Measurements from ENCODE around the gene ERC2.

ERC2 gene

DNA sequence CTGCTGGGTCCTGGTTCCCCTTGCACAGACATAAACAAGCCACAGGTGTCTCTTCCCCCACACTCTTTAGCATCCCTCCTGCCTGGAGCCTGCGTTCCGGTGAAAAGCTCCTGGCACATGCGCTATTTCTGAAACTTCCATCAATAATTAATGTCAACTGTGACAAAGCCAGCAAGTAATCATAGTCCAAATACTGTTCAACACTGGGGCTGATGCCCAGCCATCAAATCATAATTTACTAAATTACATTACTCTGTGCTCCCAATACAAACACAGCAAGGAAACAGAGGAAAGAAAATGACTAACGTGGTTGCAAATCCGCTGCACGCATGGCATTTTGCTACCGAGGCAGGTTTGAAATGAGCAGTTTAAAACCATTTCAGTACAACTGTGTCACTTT lies 294.7 kb downstream of the ERC2 start:
- no peak for DNase-seq

DNA sequence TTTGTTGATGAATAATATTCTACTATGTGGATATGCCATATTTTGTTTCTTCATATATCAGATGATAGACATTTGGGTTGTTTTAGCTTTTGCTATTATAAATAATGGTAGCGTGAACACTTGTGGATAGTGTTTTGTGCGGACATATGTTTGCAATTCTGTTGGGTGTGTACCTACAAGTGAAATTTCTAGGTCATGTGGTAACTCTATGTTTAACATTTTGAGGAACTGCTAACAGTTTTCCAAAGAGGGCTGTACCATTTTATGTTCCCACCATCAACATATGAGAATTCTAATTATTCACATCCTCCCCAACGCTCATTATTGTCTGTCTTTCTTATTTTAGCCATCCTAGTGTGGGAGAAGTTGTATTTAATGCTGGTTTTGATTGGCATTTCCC lies 303.8 kb downstream of the ERC2 start:
- DNase-seq = no peak

DNA sequence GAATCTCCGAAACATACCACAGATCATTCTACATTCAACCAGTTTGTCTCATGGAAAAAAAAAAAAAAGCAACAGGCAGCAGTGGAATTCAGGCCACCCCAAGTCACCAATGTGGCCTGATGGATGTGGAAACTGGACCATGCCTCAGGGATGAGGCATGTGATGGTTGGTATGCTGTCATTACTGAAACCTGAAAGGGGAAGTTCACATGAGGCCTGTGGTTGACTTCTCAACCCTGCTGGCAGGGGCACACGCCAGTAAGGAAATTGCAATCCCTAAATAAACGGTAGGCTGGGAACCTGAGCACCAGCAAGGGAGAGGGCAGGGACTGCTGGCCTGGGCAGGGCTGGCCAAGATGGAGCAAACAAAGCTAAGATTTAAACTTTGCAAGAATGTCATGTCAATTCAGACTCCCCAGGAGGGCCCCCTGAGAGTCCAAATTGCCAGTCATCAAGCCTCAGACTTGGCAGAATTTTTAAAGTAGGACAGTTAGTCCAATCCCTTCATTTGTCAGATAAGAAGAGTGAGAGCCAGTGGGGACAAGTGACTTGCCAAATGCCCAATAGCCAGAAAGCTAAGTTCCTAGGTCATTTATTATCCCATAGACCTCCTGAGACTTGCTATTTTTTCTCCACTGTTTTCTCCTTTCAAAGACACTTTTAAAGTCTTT lies 310.4 kb downstream of the ERC2 start:
- DNase-seq = no peak

DNA sequence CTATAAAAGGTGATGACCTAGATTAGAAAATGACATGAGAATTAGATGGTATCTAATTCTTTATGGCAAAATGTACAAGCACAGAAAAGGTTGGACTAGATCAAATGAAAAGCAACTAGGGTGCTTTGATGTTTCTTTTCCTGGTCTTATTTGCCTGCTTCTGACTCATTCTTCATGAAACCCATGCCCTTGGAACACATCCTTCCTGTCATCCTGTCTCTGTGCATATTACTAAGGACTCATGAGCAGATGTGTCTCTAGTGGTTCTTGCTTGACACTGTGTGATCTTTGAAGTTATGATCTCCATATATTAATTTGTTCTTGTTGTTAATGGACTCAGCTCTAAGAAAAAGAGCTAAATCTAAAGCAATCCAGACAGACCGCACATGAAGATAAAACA lies 314.0 kb downstream of the ERC2 start:
- DNase-seq = no peak

DNA sequence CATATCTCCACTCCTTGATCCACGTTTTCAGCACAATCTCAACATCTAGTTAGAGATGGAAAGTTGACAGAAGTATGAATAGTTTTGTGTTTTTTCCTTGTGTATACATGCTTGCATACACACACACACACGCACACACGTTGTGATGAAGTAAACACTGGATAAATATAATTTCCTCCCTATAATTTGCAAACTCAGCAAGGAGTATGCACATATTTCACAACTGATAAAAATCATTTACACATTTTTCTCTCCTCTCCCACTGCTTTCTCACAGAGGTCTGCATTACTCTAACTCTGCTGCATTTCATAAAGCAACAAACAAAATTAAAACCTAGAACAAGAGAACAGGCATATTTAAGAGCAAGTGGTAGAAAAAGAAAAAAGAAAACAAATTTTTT lies 320.9 kb downstream of the ERC2 start:
- DNase-seq = no peak

DNA sequence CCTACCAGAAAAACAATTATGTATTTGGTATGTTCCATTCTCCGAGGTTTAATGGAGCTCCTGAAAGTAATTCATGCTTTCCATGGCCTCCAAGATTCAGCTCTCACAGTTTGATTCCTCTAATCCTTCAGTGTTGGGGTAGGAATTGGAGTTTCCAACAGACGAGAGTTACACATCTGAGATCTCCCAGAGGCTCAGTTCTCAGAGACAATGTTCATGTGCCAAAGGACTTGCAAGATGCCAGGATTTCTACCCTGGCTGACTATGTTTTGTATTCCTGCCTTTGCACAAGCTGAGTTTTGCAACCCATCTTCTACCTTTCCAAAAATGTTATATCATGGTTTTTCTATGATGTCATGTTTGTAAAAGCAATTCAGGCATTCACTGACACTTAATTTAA lies 322.9 kb downstream of the ERC2 start:
- DNase-seq = no peak

DNA sequence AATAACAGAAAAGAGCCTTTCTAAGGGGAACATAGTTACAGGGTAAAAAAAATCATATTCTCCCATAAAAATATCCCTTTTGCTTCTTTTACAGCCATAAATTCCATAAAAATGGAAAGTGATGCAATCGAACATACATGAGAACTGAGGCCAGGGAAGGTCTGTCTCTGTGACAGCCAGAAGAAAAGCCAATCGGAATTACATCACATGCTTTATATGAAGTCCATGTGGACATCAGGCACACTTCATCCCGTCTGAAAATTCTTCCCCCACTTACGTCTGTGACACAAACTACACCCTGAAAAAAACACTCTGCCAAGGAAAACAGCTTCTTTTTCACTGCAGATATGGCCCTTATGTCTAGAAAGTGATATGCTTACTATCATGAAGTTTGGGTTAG lies 323.5 kb downstream of the ERC2 start:
- no peak for DNase-seq

DNA sequence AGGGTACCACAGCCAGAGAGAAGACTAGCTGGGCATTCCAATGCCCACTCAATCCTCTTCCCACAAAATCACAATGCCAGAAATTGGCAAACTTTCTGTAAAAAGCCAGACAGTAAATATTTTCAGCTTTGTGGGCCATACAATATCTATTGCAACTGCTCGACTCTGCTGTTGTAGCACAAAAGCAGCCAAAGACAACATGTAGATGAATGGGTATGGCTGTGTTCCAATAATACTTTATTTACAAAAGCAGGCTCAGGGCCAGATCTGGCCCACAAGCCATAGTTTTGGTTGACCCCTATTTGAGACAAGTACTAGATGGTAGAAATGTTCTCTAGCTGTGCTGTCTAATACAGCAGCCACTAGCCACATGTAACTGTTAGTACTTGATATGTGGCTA lies 330.9 kb downstream of the ERC2 start:
- no peak for DNase-seq

DNA sequence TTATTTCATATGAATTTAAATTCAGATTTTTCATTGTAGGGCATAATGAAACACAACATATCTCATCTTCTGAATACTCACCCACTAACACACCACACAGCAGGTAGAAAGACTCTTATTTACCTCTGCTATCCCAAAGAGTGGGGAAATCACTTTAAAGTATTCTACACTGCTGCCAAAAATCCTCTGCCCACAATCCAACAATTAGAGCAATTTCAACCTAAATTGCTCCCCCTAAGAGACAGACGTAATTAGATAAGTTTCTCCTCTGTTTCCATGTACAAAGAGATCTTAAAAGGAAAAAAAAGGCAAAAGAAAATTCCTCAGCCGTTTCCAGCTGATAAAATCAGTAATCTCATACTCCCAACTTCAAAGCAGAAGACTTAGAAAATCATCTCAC lies 331.8 kb downstream of the ERC2 start:
- no peak for DNase-seq

DNA sequence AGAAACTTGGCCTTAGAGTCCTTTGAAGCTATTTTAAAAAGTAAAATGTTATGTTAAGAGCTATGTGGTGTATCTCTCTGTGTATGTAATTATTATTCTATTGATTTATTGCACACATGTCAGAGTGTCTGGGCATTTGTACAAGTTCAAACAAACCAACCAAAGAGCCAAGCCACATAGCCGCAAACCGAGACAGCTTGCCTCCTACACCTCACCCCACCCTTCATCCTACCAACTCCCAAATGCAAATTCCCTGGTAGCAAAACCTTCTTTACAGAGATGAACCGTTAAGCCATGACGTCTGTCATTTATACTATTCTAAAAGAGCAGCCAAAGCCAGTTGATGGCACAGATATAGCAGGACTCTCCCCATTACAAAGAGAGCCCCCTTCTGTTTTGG lies 332.3 kb downstream of the ERC2 start:
- DNase-seq = no peak

DNA sequence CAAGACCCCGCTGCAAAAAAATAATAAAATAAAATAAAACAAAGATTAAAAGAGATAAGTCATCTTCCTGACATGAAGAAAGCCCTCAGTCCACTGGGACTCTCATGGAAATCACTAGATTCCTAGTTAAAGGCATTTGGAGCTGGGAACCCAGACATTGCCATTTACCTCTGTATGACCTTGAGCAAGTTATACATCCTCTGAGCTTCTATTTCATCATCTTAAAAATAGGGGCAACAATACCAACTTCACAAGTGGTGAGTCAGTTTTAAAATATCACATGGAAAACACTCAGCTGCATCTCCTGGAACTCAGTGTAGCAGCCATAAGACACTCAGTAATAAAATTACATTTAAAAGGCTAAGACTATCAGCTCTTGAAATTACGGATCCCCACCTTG lies 334.8 kb downstream of the ERC2 start:
- DNase-seq = no peak

DNA sequence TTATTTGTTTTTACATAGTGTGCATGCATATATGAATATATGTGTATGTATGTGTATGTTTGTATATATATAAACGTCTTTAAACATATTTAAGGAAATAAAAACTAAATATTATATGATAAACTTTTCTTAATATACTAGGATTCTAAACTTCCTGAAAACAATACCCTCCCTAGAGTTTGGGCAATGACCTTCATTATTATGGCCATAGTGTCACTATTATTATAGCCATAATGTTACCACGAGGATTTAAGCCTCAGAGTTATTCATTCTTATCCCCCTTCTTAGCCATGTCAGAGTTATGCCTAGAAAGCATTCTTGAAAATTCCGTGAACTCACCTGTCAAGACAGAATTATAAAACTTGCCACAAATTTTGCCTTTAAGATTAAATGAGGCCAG lies 335.5 kb downstream of the ERC2 start:
- DNase-seq = no peak

DNA sequence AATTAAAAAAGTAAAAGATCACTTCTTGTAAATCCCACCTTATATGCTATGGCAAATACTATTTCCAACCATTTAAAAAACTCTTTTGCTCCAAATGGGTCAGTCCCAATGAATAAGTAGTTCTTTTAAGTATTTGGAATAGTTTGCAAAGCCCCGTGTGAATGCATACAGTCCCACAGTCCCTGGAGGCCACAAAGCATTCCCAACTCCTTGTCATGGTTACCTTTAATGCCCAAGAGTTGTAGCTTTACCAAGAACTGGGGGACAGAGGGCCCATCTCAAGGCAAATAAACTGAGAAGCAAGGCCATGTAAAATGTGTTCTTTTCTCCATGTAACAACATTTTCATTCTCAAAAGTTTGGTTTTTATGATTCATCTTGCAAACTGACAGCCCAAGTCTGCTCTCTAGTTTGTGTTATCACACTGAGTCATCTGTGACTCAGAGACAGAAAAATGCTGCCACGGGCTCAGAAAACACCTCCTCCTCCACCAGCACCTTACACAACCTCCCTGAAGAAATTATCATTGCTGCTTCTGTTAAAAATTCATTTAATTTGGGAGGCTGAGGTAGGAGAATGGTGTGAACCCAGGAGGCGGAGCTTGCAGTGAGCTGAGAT lies 336.2 kb downstream of the ERC2 start:
- DNase-seq = no peak

DNA sequence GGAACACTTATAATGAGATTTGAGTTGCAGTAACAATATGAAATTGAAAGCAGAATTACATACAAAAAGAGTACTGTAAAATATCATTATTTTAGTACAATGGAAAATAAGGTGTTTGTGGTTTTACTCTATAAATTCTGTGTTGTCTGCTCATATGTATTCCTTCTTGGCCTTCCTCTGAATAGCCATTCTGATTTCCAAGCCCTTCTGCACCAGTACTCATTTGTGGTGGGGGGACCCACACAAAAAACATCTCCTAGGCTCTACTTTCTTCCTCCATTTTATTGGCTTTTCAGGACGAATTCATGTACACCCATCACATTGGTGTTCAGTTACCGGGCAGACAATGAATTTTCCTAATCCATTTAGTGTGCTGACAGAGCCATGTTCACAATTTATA lies 338.2 kb downstream of the ERC2 start:
- no peak for DNase-seq

DNA sequence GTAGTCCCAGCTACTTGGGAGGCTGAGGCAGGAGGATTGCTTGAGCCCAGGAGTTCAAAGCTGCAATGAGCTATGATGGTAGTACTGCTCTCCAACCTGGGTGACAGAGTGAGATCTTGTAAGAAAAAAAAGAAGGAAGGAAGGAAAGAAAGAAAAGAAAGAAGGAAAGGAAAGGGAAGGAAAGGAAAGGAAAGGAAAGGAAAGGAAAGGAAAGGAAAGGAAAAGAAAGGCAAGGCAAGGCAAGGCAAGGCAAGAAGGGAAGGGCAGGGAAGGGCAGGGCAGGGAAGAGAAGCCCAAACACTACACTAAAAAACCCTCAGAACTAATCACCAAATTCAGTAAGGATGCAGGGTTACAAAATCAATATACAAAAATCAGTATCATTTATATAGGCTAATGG lies 341.6 kb downstream of the ERC2 start:
- DNase-seq = no peak

DNA sequence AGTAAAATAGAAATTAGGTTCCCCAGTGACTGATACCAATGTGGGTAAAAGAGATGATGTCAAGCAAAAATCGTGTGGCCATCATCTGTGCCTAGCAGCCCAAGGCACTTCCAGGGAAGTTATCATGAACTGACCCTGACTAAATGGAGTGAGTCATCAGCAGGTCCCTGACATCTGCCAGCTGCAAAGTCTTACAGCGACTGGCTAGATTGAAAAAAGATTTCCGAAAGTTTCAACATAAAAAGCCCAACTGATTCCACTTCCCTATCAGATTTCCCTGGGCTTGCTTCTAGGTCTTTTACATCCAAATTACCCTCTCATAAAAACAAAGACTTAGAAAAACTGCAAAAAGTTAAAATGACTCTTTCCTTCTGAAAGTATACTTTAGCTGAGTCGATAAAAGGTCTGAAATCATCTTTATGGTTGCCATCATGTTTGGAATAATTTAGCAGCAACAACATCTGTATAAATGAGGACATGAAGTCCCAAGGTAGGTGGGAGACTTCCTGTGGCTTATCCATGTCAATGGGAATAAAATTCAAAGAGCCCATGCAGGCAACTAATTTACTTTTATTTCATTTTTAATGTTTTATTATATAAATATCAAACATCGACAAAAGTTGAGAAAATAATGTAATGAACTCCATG lies 342.8 kb downstream of the ERC2 start:
- DNase-seq = no peak

DNA sequence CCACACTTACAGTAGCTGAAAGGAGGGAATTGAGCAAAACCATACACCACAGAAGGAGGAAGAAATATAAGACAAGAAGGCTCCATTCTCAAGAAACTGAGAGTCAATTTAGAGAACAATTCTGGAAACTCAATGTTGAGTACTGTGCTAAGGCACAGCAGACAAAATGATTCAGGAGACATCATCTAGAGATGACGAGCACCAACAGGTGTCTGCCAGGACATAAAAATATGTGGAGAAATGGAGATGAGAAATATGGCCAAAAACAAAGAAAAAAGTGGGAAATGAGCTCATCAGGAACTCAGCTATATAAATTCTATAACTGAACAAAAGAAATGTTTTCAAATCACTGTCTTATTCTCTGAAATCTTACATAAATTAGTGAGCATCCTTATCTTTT lies 343.7 kb downstream of the ERC2 start:
- DNase-seq = no peak

DNA sequence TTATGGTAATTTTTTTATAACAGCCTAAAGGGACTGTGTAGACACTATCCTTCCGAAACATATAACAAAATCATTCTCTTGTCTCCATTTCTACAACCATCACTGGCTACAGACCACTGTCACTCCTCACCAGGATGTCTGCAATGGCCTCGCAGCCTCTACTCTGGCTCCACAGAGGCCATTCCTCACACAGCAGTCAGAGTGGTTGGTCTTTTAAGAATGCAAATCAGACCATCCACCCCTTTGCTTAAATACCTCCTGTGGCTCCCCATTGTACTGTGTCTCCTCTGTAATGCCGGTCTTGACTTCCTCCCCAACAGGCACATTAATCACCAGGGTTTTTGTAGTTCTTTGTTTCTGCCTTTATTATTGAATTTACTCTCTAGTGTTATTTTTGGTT lies 344.8 kb downstream of the ERC2 start:
- DNase-seq = no peak

DNA sequence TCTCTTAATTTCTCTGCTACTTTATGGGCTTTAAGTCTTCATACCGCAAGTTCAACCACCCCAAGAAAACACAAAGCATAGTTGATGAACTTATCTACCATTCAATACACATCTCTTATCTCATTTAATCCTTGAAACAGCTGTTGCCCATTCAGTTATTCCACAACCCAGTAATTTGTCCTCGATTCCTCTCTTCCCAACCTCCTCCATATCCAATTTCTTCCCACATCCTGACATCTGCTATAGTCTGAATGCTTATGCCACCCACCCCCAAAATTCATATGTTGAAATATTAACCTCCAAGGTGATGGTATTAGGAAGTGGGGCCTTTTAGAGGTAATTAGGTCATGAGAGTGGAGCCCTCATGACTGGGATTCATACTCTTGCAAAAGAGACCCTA lies 345.4 kb downstream of the ERC2 start:
- DNase-seq = no peak

DNA sequence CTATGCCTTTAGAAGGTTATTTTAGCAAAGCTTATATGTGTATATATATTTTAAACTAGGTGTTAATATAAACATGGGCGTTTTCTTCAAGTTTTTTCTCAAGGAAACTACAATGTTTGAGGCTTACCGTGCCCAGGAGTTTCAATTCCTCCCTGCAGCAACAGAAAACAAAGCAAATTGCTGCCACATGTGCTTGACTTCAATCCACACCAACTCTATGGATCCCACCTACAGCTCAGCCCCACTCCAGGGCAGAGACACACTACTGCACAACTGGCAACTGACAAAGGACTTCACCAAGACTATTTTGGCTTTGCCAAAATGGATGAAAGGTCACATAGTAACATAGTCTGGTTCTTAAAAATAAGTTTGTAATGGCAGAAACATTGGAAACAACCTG lies 346.6 kb downstream of the ERC2 start:
- no peak for DNase-seq

DNA sequence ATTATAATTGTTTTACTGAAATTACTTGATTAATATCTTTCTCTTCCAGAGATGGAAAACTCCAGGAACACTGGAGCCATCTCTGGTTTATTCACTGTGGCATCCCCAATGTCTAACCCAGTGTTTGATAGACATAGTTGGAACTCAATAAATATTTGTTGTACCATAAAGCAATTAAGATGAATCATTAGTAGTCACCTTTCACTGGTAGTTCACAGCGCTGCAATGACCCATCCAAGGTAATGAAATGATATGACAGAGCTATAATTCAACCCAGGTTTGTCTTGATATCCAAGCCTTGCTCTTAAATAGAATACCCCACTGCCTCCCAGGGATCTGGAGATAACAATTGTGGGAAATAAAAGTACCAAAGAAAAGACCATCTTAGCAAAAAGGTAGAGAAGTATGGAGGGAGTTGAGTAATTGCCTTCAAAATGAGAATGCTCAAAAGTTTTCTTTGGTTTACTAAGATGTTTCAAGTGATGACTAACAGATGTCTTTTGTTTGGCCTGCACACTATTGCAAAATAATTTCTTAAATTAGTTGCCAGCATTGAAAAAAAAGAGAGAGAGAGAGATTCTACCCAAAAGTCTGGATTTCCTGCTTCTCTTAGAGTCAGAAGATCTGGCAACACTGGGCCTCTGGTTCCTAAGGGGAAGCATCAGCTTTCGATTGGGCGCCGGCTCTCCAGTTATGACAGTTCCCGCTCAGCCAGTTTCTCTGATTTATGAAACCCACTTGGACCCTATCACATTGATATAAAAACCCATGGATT lies 348.5 kb downstream of the ERC2 start:
- no peak for DNase-seq

DNA sequence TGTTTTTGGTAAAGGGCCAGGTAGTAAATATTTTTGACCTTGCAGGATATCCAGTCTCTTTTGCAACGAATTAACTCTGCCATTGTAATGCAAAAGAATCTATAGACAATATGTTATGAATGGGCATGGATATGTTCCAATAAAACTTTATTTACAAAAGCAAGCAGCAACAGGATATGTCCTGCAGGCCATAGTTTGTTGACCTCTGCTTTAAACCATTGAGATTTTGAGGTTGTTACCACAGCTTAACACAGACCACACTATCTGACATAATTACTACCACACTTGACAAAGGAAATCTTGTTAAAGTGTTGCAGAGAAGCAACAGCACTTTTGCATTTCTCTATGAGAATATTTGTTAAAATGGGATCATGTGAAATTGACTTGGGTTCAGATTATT lies 349.3 kb downstream of the ERC2 start:
- DNase-seq = no peak

DNA sequence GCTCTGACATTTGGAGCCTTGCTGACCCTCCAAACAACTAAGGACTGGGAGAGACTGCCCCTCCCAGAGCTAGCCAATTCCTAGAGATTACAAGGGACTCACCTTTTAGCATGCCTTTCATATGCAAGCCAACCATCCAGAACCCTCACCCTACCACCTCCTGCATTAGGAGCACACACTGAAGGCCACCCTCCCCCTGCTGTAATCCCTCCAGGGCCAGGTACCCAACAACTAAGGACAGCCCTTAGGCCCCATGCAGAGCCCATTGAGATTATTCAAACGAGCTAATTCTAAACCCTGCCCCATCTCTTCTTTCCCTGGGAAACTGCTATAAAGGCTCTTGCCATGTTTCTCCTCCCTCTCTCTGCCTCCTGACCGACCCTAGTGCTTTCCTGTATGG lies 352.6 kb downstream of the ERC2 start:
- no peak for DNase-seq

DNA sequence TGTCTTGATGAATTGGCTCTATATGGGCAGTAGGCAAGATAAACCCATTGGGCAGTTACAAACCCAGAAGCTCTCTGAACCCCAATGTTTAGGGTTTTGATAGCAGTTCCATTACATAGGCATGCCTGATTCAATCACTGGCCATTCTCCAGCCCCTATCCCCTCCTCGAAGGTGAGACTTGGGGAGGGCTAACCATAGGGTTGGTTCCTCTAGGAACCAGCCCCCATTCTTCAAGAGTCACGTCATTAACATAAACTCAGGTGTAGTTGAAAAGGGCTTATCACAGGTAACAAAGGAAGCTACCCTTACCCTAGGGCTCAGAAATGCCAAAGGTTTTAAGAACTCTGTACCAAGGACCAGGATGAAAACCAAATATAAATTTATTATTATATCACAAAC lies 353.1 kb downstream of the ERC2 start:
- no peak for DNase-seq
